Lower leg skin (tissue), 4 donors: ENCODE data around the gene SELENOS. TPM values are rescaled to one million over a fixed set of nuclear protein-coding genes. Genes with fewer than 3 reads are reported as not detected.

Source experiments
- DNase-seq, 2 donors: peaks; one replicate each; pipeline ENCODE4 v3.0.0-alpha.2; 2019; ENCODE audit warnings: low spot score in 2 of 2
- H3K4me3 ChIP-seq: fragments of 200-600 bp; sonication (generic); 2 replicates; pipeline ENCODE4 v1.5.1; 2017; ENCODE audit warnings: mild to moderate bottlenecking, low read depth; ENCODE audit not compliant: poor library complexity, severe bottlenecking
- POLR2A ChIP-seq, 2 donors: fragments of 450-650 bp; IDR thresholded peaks; one replicate each; pipeline ENCODE4 v1.6.1; 2016 to 2017; ENCODE audit warnings: antibody characterized with exemption in 2 of 2, mild to moderate bottlenecking in 1 of 2, moderate library complexity in 1 of 2
- WGBS, 2 donors: methylation state at CpG; one replicate each; pipeline ENCODE4 v1.1.5; 2018; 5-methylcytosine and 5-hydroxymethylcytosine counted together
- intact Hi-C: fragments of 100-400 bp; cut with DNase I; formaldehyde crosslinking; loops from one replicate; pipeline ENCODE4 v1.15.0; 2023; ENCODE audit warnings: low total_unique reads
- total RNA-seq, 4 donors: library from RNA; depleted of rRNA; stranded (reverse); fragments of >200 nt; gene quantifications; one replicate each; pipeline ENCODE4 v1.1.0, GENCODE V29; 2016
- TF ChIP-seq, protein P1 (sequence below), 3 donors: fragments of 450-650 bp; IDR thresholded peaks; one replicate each; pipeline ENCODE4 v1.5.1; 2016; ENCODE audit warnings: antibody characterized with exemption in 3 of 3, mild to moderate bottlenecking in 3 of 3, moderate library complexity in 2 of 3

Gene SELENOS
- total RNA-seq, 4 donors from 2014 or later = 64.9 to 74.5 (median 67.8) TPM

GRCh38 chr15:101275018-101275417, 2.3 kb downstream of the SELENOS start:
- H3K4me3 ChIP-seq = no peak overlapping the region
- no peak for TF ChIP-seq POLR2A (IDR thresholded peaks at IDR 0.05)
- TF ChIP-seq, protein P1, sequence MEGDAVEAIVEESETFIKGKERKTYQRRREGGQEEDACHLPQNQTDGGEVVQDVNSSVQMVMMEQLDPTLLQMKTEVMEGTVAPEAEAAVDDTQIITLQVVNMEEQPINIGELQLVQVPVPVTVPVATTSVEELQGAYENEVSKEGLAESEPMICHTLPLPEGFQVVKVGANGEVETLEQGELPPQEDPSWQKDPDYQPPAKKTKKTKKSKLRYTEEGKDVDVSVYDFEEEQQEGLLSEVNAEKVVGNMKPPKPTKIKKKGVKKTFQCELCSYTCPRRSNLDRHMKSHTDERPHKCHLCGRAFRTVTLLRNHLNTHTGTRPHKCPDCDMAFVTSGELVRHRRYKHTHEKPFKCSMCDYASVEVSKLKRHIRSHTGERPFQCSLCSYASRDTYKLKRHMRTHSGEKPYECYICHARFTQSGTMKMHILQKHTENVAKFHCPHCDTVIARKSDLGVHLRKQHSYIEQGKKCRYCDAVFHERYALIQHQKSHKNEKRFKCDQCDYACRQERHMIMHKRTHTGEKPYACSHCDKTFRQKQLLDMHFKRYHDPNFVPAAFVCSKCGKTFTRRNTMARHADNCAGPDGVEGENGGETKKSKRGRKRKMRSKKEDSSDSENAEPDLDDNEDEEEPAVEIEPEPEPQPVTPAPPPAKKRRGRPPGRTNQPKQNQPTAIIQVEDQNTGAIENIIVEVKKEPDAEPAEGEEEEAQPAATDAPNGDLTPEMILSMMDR (IDR thresholded peaks at IDR 0.05) = no peak
- intact Hi-C loops = no loop called here
- 84 to 85% methylated on average over 5 of the region's 5 CpGs for WGBS, 2 donors
- DNase-seq = no peak

DNA sequence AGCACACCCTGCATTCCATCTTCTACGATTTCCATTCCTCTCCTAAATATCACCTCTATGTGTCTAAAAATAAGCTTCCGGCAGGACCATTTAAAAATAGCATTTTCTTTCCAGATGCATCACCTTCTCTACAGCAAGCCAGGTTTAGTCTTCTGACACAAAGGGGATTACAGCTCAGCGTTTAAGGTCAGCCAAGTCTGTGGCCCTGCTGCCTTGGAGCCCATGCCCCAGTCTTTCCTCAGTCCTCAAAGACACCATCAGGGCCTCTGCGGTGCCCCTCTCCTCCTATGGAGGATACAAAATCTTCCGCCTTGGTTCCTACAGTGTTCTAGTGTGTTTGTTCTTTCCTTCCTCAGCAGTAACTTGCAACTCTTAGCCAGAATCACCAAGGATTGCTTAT, 3.8 kb downstream of the SELENOS start:
- no peak for DNase-seq
- 74 to 87% methylated on average over 5 of the region's 5 CpGs for WGBS, 2 donors
- TF ChIP-seq, protein P1 (IDR thresholded peaks at IDR 0.05) = no peak
- no peak for TF ChIP-seq POLR2A (IDR thresholded peaks at IDR 0.05)
- no peak overlapping the region for H3K4me3 ChIP-seq
- intact Hi-C loops = no loop called here

DNA sequence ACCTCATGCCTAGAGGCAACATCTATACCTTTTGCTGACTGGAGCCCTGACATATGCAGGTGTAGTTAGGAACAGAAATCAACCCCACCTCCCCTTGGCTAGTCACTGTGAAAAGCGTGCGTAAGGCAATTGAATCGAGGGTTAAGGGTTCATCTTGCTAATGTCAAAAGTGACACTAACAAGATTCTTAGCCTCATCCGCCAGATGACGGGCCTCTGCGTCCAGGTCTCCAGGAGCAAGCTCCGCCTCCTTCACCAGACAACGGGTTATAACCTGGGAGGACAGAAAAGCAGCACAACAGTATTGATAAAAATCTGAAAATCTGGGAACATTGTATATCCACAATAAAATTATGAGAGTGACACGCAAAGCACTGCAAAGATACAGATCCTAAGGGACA, 4.7 kb downstream of the SELENOS start:
- peak in 1 of 2 donors; percentile 80 for DNase-seq
- no peak for TF ChIP-seq POLR2A (IDR thresholded peaks at IDR 0.05)
- TF ChIP-seq, protein P1 (IDR thresholded peaks at IDR 0.05) = no peak
- WGBS, 2 donors = 82 to 91% methylated on average over 9 of the region's 9 CpGs
- H3K4me3 ChIP-seq = no peak overlapping the region
- intact Hi-C loops = no loop called here

DNA sequence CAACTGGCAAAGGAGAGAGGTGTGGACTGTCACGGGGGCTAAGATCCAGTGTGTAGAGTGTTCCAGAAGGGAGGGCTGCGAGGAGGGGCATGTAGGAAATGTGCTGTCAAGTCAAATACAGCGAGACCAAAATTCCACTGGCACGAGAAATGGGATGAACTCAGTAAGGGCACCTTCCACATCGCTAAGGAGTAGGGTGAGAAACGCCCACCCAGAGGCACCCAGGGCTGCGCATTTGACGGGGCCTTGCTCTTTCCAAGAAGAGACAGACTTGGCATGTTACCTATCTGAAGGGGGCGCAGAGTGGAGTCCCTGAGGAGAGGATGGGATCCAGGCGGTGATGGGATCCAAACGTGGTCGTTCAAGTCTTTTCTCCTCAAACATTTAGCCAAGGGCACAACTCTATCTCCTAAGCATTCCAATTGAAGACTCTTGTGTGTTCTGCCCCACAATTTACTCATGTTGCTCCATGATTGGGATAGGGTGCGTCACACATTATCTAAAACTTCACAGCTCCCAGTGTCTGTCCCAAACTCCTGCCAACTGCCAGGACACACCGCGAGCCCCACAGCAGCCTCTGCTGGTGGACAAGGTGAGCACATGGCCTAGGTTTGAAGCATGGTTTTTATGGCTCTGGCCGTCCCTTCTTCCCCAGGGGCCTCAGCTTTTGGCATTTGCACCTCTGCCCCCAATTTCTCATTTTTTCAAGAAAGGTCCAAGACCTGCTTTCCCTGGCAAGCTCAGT, 7.6 kb downstream of the SELENOS start:
- intact Hi-C loops = no loop called here
- 84 to 88% methylated on average over 16 of the region's 16 CpGs for WGBS, 2 donors
- no peak overlapping the region for H3K4me3 ChIP-seq
- peak in 1 of 2 donors; percentile 78 for DNase-seq
- TF ChIP-seq, protein P1 (IDR thresholded peaks at IDR 0.05) = no peak
- no peak for TF ChIP-seq POLR2A (IDR thresholded peaks at IDR 0.05)

- no peak overlapping the region for H3K4me3 ChIP-seq
- 64 to 67% methylated on average over 18 of the region's 18 CpGs for WGBS, 2 donors
- DNase-seq = peak in 1 of 2 donors; percentile 83
- intact Hi-C loops = no loop called here
- no peak for TF ChIP-seq POLR2A (IDR thresholded peaks at IDR 0.05)
- TF ChIP-seq, protein P1 (IDR thresholded peaks at IDR 0.05) = no peak
Measured at GRCh38 chr15:101267320-101268104, 9.8 kb downstream of the SELENOS start.
